Endodermal cell (in vitro differentiated cells): ENCODE results near the gene RAD17. TPM values are rescaled to one million over a fixed set of nuclear protein-coding genes. Genes with fewer than 3 reads are reported as not detected.

ENCODE experiments used
- DNase-seq: peaks from one replicate; pipeline ENCODE4 v3.0.0-alpha.2; 2017
- H3K27ac ChIP-seq: 2 replicates; pipeline ENCODE4 v1.5.1; 2013; ENCODE audit warnings: mild to moderate bottlenecking, low read depth, low read length, moderate library complexity
- H3K27me3 ChIP-seq: 2 replicates; pipeline ENCODE4 v1.6.1; 2013; ENCODE audit warnings: mild to moderate bottlenecking, low read length, moderate library complexity; ENCODE audit not compliant: insufficient read depth, control insufficient read depth, poor library complexity, severe bottlenecking
- H3K36me3 ChIP-seq: 2 replicates; pipeline ENCODE4 v1.7.0; 2013; ENCODE audit warnings: mild to moderate bottlenecking, low read length, moderate library complexity; ENCODE audit not compliant: control insufficient read depth, insufficient read depth
- H3K4me1 ChIP-seq: one replicate; pipeline ENCODE4 v1.7.0; 2013; ENCODE audit warnings: low read length; ENCODE audit not compliant: control insufficient read depth, insufficient read depth
- H3K4me3 ChIP-seq: 2 replicates; pipeline ENCODE4 v1.5.1; 2013; ENCODE audit warnings: mild to moderate bottlenecking, low read length, moderate library complexity
- H3K9ac ChIP-seq: 2 replicates; pipeline ENCODE4 v1.6.1; 2013; ENCODE audit warnings: mild to moderate bottlenecking, low read length, moderate library complexity; ENCODE audit not compliant: poor library complexity, severe bottlenecking; ENCODE audit errors: extremely low read depth
- H3K9me3 ChIP-seq: 2 replicates; pipeline ENCODE4 v1.6.1; 2013; ENCODE audit warnings: mild to moderate bottlenecking, low read length, moderate library complexity; ENCODE audit not compliant: control insufficient read depth
- H3K27ac Mint-ChIP-seq: 2 replicates; pipeline ENCODE4 v1.8.0; 2020; ENCODE audit warnings: mixed read lengths
- H3K27me3 Mint-ChIP-seq: 2 replicates; pipeline ENCODE4 v1.8.0; 2021; ENCODE audit warnings: mild to moderate bottlenecking, mixed read lengths; ENCODE audit not compliant: insufficient read depth
- H3K36me3 Mint-ChIP-seq: 2 replicates; pipeline ENCODE4 v1.8.0; 2020; ENCODE audit warnings: low read depth, mixed read lengths
- H3K4me1 Mint-ChIP-seq: 2 replicates; pipeline ENCODE4 v1.8.0; 2020; ENCODE audit warnings: mixed read lengths
- H3K4me3 Mint-ChIP-seq: 2 replicates; pipeline ENCODE4 v1.8.0; 2020; ENCODE audit warnings: mild to moderate bottlenecking, moderate library complexity, mixed read lengths
- H3K9me3 Mint-ChIP-seq: 2 replicates; pipeline ENCODE4 v1.8.0; 2020; ENCODE audit warnings: mild to moderate bottlenecking, mixed read lengths
- WGBS, 2 experiments: methylation state at CpG; one replicate each; pipeline versions ENCODE4 v1.1.5 to v1.1.7; 2013; ENCODE audit warnings: missing lambda C conversion rate in 2 of 2, mixed read lengths in 1 of 2; ENCODE audit not compliant: insufficient coverage in 1 of 2, insufficient read length in 1 of 2; 5-methylcytosine and 5-hydroxymethylcytosine counted together
- total RNA-seq, 2 donors: library from RNA; stranded (reverse); fragmentation: NEBNext Ultra II Directional in 1 of 2; extraction: Animal tissue kit (Norgen Biotek cat#: 25700) in 1 of 2; gene quantifications; 2 replicates in 1 of 2; 3 replicates in 1 of 2; pipeline ENCODE4 v1.2.1, GENCODE V29; 2021
- TF ChIP-seq, protein P1 (sequence below): fragments of 200-600 bp; sonication (generic); conservative IDR thresholded peaks from 2 replicates; pipeline ENCODE4 v1.5.0; 2021; ENCODE audit warnings: antibody characterized with exemption, mild to moderate bottlenecking

The RAD17 gene
- total RNA-seq, 2 donors from 2014 or later: 30.1 to 40.0 TPM

DNA sequence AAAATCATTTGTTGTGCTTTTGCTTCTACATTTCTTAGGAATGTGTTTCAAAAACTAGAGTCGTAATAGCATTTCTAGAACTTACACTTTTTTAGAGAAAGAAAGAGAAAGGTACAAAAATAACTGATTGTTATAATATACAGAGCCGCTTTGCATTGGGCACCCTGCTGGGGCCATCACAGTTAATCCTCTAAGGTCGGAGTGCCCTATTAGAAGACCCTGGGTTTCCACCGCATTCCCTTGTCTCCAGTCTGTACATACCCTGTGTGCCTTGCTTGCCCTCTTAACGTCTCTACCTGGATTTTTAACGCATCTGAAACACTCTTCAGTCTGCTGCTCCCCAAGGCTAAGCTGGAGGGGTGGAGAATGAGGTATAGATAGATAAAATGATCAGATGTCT lies 46.6 kb downstream of the RAD17 start:
- TF ChIP-seq, protein P1, sequence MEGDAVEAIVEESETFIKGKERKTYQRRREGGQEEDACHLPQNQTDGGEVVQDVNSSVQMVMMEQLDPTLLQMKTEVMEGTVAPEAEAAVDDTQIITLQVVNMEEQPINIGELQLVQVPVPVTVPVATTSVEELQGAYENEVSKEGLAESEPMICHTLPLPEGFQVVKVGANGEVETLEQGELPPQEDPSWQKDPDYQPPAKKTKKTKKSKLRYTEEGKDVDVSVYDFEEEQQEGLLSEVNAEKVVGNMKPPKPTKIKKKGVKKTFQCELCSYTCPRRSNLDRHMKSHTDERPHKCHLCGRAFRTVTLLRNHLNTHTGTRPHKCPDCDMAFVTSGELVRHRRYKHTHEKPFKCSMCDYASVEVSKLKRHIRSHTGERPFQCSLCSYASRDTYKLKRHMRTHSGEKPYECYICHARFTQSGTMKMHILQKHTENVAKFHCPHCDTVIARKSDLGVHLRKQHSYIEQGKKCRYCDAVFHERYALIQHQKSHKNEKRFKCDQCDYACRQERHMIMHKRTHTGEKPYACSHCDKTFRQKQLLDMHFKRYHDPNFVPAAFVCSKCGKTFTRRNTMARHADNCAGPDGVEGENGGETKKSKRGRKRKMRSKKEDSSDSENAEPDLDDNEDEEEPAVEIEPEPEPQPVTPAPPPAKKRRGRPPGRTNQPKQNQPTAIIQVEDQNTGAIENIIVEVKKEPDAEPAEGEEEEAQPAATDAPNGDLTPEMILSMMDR: no peak
- Histone ChIP-seq H3K9me3 (peaks cover 9% of the 10 kb centered on the region), H3K9ac (peak overlapping the region; percentile 90), H3K4me1 (no peaks in the 10 kb centered on the region), H3K36me3 (peaks cover 42% of the 10 kb centered on the region), H3K27me3 (no peaks in the 10 kb centered on the region), H3K4me3 (peak overlapping the region; percentile 81), H3K27ac (no peak overlapping the region)
- peak overlapping the region; percentile 89 for H3K4me3 Mint-ChIP-seq
- peaks cover 7% of the 10 kb centered on the region for H3K9me3 Mint-ChIP-seq
- H3K27ac Mint-ChIP-seq: peak overlapping the region; percentile 59
- peaks cover 1% of the 10 kb centered on the region for H3K27me3 Mint-ChIP-seq
- peaks cover 14% of the 10 kb centered on the region for H3K4me1 Mint-ChIP-seq
- DNase-seq: peak; percentile 67
- 26 to 47% methylated on average over 4 to 6 of the region's 6 CpGs for WGBS, 2 experiments
- peaks cover 39% of the 10 kb centered on the region for H3K36me3 Mint-ChIP-seq

DNA sequence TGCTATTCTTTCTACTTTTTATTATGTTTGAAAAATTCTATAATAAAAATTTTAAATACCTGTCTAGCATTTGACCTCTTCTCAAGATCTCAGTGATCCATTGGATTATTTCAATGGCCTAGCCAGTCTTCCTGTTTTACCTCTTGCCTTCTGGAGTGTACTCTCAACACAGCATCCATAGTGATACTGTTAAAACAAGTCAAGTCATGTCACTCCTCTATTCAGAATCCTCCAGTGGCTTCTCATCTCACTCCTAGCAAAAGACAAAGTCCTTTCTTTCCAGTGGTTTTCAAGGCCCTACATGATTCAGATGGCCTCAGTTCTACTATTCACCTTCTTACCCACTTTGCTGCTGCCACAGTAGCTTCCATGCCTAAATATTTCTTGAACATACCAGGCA lies 47.1 kb downstream of the RAD17 start:
- H3K4me1 ChIP-seq: no peaks in the 10 kb centered on the region
- peaks cover 9% of the 10 kb centered on the region for H3K9me3 Mint-ChIP-seq
- H3K9ac ChIP-seq: no peak overlapping the region
- no peak for DNase-seq
- TF ChIP-seq, protein P1: no peak
- peaks cover 37% of the 10 kb centered on the region for H3K36me3 ChIP-seq
- peak overlapping the region; percentile 81 for H3K4me3 ChIP-seq
- peaks cover 14% of the 10 kb centered on the region for H3K4me1 Mint-ChIP-seq
- H3K4me3 Mint-ChIP-seq: peak overlapping the region; percentile 89
- no peak overlapping the region for H3K27ac Mint-ChIP-seq
- H3K27me3 Mint-ChIP-seq: peaks cover 1% of the 10 kb centered on the region
- peaks cover 9% of the 10 kb centered on the region for H3K9me3 ChIP-seq
- H3K36me3 Mint-ChIP-seq: peaks cover 38% of the 10 kb centered on the region
- H3K27me3 ChIP-seq: no peaks in the 10 kb centered on the region
- H3K27ac ChIP-seq: no peak overlapping the region

DNA sequence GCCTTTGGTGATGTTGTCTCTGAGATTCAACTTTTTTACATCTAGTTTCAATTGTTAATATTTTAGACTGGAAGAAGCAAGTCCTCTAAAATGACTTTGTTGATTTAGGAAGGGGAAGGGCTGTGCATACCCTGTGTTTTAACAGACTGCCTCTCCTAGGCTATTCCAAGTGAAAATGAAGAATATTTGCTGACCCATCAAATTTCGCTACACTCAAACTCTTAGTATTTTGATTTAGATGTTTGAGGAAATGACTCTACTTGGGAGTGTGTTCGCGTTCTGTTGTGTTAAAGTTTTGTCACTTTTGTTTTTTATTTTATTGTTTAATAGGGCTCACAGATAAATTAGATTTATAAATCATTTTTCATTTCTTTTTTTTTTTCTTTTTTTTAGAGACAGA lies 48.9 kb downstream of the RAD17 start:
- Mint-ChIP-seq H3K36me3 (peaks cover 49% of the 10 kb centered on the region), H3K4me3 (no peak overlapping the region), H3K27ac (no peak overlapping the region), H3K9me3 (peaks cover 26% of the 10 kb centered on the region), H3K4me1 (peaks cover 14% of the 10 kb centered on the region), H3K27me3 (peaks cover 1% of the 10 kb centered on the region)
- H3K4me3 ChIP-seq: no peak overlapping the region
- no peak for DNase-seq
- no peak overlapping the region for H3K27ac ChIP-seq
- peaks cover 17% of the 10 kb centered on the region for H3K9me3 ChIP-seq
- 100% methylated on average over 3 of the region's 3 CpGs; no CpG with 5 or more reads in 1 of the 2 experiments for WGBS, 2 experiments
- peaks cover 40% of the 10 kb centered on the region for H3K36me3 ChIP-seq
- TF ChIP-seq, protein P1: no peak
- no peak overlapping the region for H3K9ac ChIP-seq
- no peaks in the 10 kb centered on the region for H3K4me1 ChIP-seq
- no peaks in the 10 kb centered on the region for H3K27me3 ChIP-seq
